DND-41 (cell line): ENCODE results near the gene HEBP1.

Experiments
- ATAC-seq: fragments of 200-7000 bp; cut with Tn5 transposase; 3 replicates; pipeline ENCODE4 v1.9.1; 2021; ENCODE audit warnings: low read depth; ENCODE audit not compliant: insufficient read depth
- DNase-seq: peaks from one replicate; pipeline ENCODE4 v3.0.0-alpha.2; 2020
- H2AFZ ChIP-seq: 2 replicates; pipeline ENCODE4 v1.6.0; 2012; ENCODE audit warnings: low read depth, low read length
- H3K27ac ChIP-seq: 2 replicates; pipeline ENCODE4 v1.5.1; 2012; ENCODE audit warnings: low read length, inconsistent platforms
- H3K27me3 ChIP-seq: fragments of 200-600 bp; sonication (generic); 2 replicates; pipeline ENCODE4 v1.6.0; 2012; ENCODE audit warnings: low read length, mild to moderate bottlenecking, inconsistent platforms; ENCODE audit not compliant: insufficient read depth, poor library complexity
- H3K36me3 ChIP-seq: 2 replicates; pipeline ENCODE4 v1.5.1; 2012; ENCODE audit warnings: low read length, inconsistent platforms; ENCODE audit not compliant: insufficient read depth
- H3K4me1 ChIP-seq: 2 replicates; pipeline ENCODE4 v1.5.1; 2012; ENCODE audit warnings: mild to moderate bottlenecking, low read length; ENCODE audit not compliant: insufficient read depth
- H3K4me2 ChIP-seq: 2 replicates; pipeline ENCODE4 v1.6.0; 2012; ENCODE audit warnings: mild to moderate bottlenecking, moderate library complexity, low read length, inconsistent platforms; ENCODE audit not compliant: insufficient read depth
- H3K4me3 ChIP-seq, 2 experiments: fragments of 200-600 bp in 1 of 2; shearing (Covaris generic) in 1 of 2; 2 replicates each; pipeline ENCODE4 v1.5.1; 2012 to 2016; ENCODE audit warnings: inconsistent platforms in 2 of 2, low read length in 2 of 2, mild to moderate bottlenecking in 2 of 2, low read depth in 1 of 2, moderate library complexity in 1 of 2
- H3K79me2 ChIP-seq: 2 replicates; pipeline ENCODE4 v1.6.0; 2012; ENCODE audit warnings: low read length, inconsistent platforms; ENCODE audit not compliant: insufficient read depth
- H3K9ac ChIP-seq: 2 replicates; pipeline ENCODE4 v1.6.0; 2012; ENCODE audit warnings: low read depth, mild to moderate bottlenecking, inconsistent platforms, low read length, moderate library complexity
- H3K9me3 ChIP-seq: 2 replicates; pipeline ENCODE4 v1.5.1; 2012; ENCODE audit warnings: low read length, moderate library complexity, mild to moderate bottlenecking, inconsistent platforms; ENCODE audit not compliant: insufficient read depth, severe bottlenecking
- H4K20me1 ChIP-seq: 2 replicates; pipeline ENCODE4 v1.6.0; 2012; ENCODE audit warnings: low read length; ENCODE audit not compliant: insufficient read depth
- EZH2 ChIP-seq: IDR thresholded peaks from 3 replicates; pipeline ENCODE4 v1.6.1; 2012; ENCODE audit warnings: borderline replicate concordance, low read depth, mild to moderate bottlenecking, moderate library complexity, low read length, inconsistent platforms; ENCODE audit not compliant: severe bottlenecking
- TF ChIP-seq, protein P1 (sequence below): IDR thresholded peaks from 2 replicates; pipeline ENCODE4 v1.5.1; 2012; ENCODE audit warnings: borderline replicate concordance, low read length, moderate library complexity, mild to moderate bottlenecking; ENCODE audit not compliant: poor library complexity, severe bottlenecking; ENCODE audit errors: extremely low read depth

HEBP1 gene

GRCh38 chr12:12987421-12987820 is 12.6 kb downstream of the HEBP1 start:
- TF ChIP-seq EZH2: no peak
- TF ChIP-seq, protein P1, sequence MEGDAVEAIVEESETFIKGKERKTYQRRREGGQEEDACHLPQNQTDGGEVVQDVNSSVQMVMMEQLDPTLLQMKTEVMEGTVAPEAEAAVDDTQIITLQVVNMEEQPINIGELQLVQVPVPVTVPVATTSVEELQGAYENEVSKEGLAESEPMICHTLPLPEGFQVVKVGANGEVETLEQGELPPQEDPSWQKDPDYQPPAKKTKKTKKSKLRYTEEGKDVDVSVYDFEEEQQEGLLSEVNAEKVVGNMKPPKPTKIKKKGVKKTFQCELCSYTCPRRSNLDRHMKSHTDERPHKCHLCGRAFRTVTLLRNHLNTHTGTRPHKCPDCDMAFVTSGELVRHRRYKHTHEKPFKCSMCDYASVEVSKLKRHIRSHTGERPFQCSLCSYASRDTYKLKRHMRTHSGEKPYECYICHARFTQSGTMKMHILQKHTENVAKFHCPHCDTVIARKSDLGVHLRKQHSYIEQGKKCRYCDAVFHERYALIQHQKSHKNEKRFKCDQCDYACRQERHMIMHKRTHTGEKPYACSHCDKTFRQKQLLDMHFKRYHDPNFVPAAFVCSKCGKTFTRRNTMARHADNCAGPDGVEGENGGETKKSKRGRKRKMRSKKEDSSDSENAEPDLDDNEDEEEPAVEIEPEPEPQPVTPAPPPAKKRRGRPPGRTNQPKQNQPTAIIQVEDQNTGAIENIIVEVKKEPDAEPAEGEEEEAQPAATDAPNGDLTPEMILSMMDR: no peak
- no peak for ATAC-seq
- no peaks in the 10 kb centered on the region for H4K20me1 ChIP-seq

DNA sequence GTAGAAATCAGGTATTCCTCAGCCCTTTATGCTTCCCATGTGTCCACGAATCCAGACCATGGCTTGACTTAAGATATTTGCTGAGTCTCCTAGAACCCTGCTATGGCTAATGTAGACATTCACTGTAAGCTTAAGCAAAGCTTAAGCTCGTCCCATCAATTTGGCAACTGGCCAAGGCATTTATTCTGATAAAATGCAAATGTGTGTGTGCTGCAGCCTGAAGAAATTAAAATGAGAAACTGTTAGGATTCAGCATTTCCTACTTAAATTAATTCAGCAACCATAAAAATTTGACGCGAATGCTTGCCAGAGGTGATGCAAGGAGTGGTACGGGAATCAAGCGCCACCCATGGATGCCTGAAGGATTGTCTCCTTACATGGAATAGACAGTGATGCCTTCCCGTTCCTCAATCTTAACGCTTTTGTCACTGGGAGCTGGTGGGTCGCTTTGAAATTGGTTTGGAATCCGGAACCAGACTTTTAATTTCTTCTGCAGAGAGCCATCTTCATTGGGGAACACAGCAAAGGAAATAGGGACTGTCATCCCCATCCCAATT is 13.2 kb downstream of the HEBP1 start:
- no peaks in the 10 kb centered on the region for H3K4me1 ChIP-seq
- peaks cover 13% of the 10 kb centered on the region for H3K27me3 ChIP-seq
- no peak overlapping the region for H3K4me2 ChIP-seq
- H3K9me3 ChIP-seq: no peaks in the 10 kb centered on the region
- TF ChIP-seq, protein P1: no peak
- TF ChIP-seq EZH2: no peak
- no peaks in the 10 kb centered on the region for H3K36me3 ChIP-seq
- no peak overlapping the region for H2AFZ ChIP-seq
- H4K20me1 ChIP-seq: no peaks in the 10 kb centered on the region
- no peaks in the 10 kb centered on the region for H3K79me2 ChIP-seq
- DNase-seq (no peak), ATAC-seq (no peak)
- H3K9ac ChIP-seq: no peak overlapping the region
- no peak overlapping the region for H3K27ac ChIP-seq
- no peak overlapping the region for H3K4me3 ChIP-seq

More at GRCh38 chr12:12987421-12987820, 12.6 kb downstream of the HEBP1 start:
- no peak overlapping the region for H2AFZ ChIP-seq
- H3K4me3 ChIP-seq: no peak overlapping the region
- no peaks in the 10 kb centered on the region for H3K36me3 ChIP-seq
- peaks cover 14% of the 10 kb centered on the region for H3K27me3 ChIP-seq
- no peaks in the 10 kb centered on the region for H3K9me3 ChIP-seq
- H3K9ac ChIP-seq: no peak overlapping the region
- no peak overlapping the region for H3K27ac ChIP-seq
- H3K79me2 ChIP-seq: no peaks in the 10 kb centered on the region
- H3K4me2 ChIP-seq: no peak overlapping the region
- H3K4me1 ChIP-seq: no peaks in the 10 kb centered on the region
- no peak for DNase-seq

DNA sequence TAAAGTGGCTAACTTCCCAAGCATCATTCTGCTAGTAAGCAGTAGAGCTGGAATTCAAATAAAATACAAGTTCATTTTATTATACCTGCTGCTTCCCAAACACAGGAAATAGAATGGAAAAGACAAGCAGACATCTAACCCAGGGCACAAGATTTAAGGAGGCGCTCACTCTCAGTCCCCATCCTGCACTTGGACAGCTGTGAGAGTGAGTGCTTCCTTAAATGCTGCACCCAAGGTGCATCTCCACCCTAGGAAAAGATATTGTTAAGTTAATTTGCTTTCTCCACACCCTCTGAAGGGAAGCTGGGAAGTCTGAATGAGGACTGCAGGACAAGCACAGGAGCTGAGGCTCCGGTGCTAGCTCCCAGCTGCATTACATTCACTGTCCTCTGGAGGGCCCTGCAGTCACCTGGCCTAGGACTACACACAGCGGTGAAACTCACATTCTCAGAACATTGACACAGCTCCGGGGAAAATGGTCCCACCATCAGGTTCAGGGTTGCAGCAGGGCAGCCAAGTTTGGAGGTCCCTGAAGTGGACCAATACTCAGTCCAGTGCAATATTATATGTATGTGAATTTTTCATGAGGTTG is 14.2 kb downstream of the HEBP1 start:
- no peak overlapping the region for H3K27ac ChIP-seq
- no peaks in the 10 kb centered on the region for H3K9me3 ChIP-seq
- H3K27me3 ChIP-seq: peaks cover 8% of the 10 kb centered on the region
- ATAC-seq (no peak), DNase-seq (no peak)
- H3K4me2 ChIP-seq: no peak overlapping the region
- H3K4me1 ChIP-seq: no peaks in the 10 kb centered on the region
- no peaks in the 10 kb centered on the region for H3K36me3 ChIP-seq
- no peak overlapping the region for H2AFZ ChIP-seq
- H3K9ac ChIP-seq: no peak overlapping the region
- no peak for TF ChIP-seq EZH2
- TF ChIP-seq, protein P1: peak; percentile 42
- H3K79me2 ChIP-seq: no peaks in the 10 kb centered on the region
- no peaks in the 10 kb centered on the region for H4K20me1 ChIP-seq
- no peak overlapping the region for H3K4me3 ChIP-seq
